Esophagus muscularis mucosa (tissue), 4 donors: ENCODE measurements around the gene TP53I13. TPM values are rescaled to one million over a fixed set of nuclear protein-coding genes. Genes with fewer than 3 reads are reported as not detected.

Experiments used
- DNase-seq: peaks from one replicate; pipeline ENCODE4 v3.0.0-alpha.2; 2017; ENCODE audit errors: extremely low spot score
- H3K27ac ChIP-seq, 4 donors: fragments of 200-600 bp; sonication (generic); replicated peaks in 1 of 4; 1 replicate in 3 of 4; 2 replicates in 1 of 4; pipeline ENCODE4 v1.5.1; 2016 to 2019; ENCODE audit warnings: mild to moderate bottlenecking in 1 of 4
- H3K27me3 ChIP-seq, 4 donors: fragments of 200-600 bp; sonication (generic); one replicate each; pipeline versions ENCODE4 v1.5.1 to v1.6.0; 2016 to 2019
- H3K36me3 ChIP-seq, 4 donors: fragments of 200-600 bp; sonication (generic); one replicate each; pipeline ENCODE4 v1.5.1; 2016 to 2019
- H3K4me1 ChIP-seq, 4 donors: fragments of 200-600 bp; sonication (generic); one replicate each; pipeline ENCODE4 v1.5.1; 2016 to 2019
- H3K4me3 ChIP-seq, 4 donors: fragments of 200-600 bp; sonication (generic); 1 replicate in 2 of 4; 2 replicates in 2 of 4; pipeline ENCODE4 v1.5.1; 2016 to 2019; ENCODE audit warnings: mild to moderate bottlenecking in 4 of 4, moderate library complexity in 1 of 4
- H3K9me3 ChIP-seq, 4 donors: fragments of 200-600 bp; sonication (generic); 1 replicate in 3 of 4; 2 replicates in 1 of 4; pipeline ENCODE4 v1.5.1; 2016 to 2019
- EP300 ChIP-seq: sonication (generic); formaldehyde crosslinking; IDR thresholded peaks from one replicate; pipeline ENCODE4 v1.6.1; 2017; ENCODE audit warnings: antibody characterized with exemption
- POLR2A ChIP-seq: fragments of 450-650 bp; IDR thresholded peaks from one replicate; pipeline ENCODE4 v1.6.1; 2017; ENCODE audit warnings: antibody characterized with exemption, moderate library complexity, mild to moderate bottlenecking, low read depth
- POLR2AphosphoS5 ChIP-seq, 2 donors: sonication (generic); formaldehyde crosslinking; IDR thresholded peaks; one replicate each; pipeline ENCODE4 v1.6.1; 2017; ENCODE audit warnings: antibody characterized with exemption in 2 of 2
- WGBS: methylation state at CpG from one replicate; pipeline ENCODE4 v1.1.5; 2018; 5-methylcytosine and 5-hydroxymethylcytosine counted together
- intact Hi-C: fragments of 100-400 bp; cut with DNase I; formaldehyde crosslinking; loops from one replicate; pipeline ENCODE4 v1.15.1; 2023
- total RNA-seq, 4 donors: library from RNA; depleted of rRNA; stranded (reverse); fragments of >200 nt; gene quantifications; one replicate each; pipeline versions ENCODE4 v1.1.0 to v1.2.1, GENCODE V29; 2016
- TF ChIP-seq, protein P1 (sequence below), 3 experiments: fragments of 200-600 bp in 2 of 3; fragments of 450-650 bp in 1 of 3; sonication (generic) in 2 of 3; IDR thresholded peaks; one replicate each; pipeline ENCODE4 v1.5.1; 2017 to 2019; ENCODE audit warnings: antibody characterized with exemption in 3 of 3, mild to moderate bottlenecking in 2 of 3, moderate library complexity in 1 of 3

TP53I13 gene
- total RNA-seq, 4 donors from 2014 or later = 40.9 to 72.6 (median 55.7) TPM

DNA sequence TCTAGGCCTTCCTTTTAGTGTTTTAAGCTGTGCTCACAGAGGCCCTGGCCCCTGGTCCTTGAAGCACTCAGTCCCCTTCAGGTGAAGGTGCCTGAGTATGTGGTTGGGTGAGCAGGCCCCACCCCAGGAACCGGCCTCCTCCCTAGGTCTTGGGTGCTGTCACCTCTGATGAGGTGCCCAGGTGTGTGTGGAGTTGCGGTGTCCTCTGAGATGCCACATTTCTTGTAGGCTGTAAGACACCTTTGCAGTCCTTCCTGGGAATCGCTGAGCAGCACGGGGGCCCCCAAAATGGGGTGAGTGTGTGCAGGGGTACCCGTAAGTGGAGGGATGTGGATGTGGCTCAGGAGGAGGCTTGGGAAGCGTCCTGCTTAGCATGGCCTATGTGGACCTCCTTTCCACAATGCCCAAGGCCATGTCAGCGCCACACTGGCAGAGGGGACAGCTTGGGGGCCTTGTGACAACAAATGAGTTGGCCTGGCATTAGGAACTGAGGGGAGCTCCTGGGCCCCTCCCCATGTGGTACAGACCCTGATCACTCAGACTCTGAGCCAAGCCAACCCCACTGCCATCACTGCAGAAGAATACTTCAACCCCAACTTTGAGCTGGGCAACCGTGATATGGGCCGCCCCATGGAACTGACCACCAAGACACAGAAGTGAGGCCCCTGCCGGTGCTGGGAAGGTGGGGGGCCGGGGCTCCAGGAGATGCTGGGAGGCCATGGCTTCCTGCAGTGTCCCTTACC is 43.0 kb downstream of the TP53I13 start:
- intact Hi-C loops = loop anchor here (10.0 kb wide), 1 partner anchor 163 kb away; no protein-coding TSS in a partner anchor
- 99% methylated on average over 7 of the region's 11 CpGs for WGBS

GRCh38 chr17:29612094-29612403 is 43.5 kb downstream of the TP53I13 start:
- Histone ChIP-seq H3K27ac (no peak overlapping the region), H3K27me3 (no peaks in the 10 kb centered on the region), H3K4me3 (no peak overlapping the region), H3K4me1 (peaks cover 44 to 46% (median 45%) of the 10 kb centered on the region in 4 donors), H3K36me3 (peaks cover 0 to 6% (median 0%) of the 10 kb centered on the region in 4 donors), H3K9me3 (no peaks in the 10 kb centered on the region)
- WGBS = 97% methylated on average over 11 of the region's 12 CpGs
- DNase-seq = no peak
- intact Hi-C loops = loop anchor here (10.0 kb wide), 1 partner anchor 163 kb away; no protein-coding TSS in a partner anchor
- no peak for TF ChIP-seq POLR2AphosphoS5 (IDR thresholded peaks at IDR 0.05)
- no peak for TF ChIP-seq POLR2A
- no peak for TF ChIP-seq EP300
- TF ChIP-seq, protein P1, sequence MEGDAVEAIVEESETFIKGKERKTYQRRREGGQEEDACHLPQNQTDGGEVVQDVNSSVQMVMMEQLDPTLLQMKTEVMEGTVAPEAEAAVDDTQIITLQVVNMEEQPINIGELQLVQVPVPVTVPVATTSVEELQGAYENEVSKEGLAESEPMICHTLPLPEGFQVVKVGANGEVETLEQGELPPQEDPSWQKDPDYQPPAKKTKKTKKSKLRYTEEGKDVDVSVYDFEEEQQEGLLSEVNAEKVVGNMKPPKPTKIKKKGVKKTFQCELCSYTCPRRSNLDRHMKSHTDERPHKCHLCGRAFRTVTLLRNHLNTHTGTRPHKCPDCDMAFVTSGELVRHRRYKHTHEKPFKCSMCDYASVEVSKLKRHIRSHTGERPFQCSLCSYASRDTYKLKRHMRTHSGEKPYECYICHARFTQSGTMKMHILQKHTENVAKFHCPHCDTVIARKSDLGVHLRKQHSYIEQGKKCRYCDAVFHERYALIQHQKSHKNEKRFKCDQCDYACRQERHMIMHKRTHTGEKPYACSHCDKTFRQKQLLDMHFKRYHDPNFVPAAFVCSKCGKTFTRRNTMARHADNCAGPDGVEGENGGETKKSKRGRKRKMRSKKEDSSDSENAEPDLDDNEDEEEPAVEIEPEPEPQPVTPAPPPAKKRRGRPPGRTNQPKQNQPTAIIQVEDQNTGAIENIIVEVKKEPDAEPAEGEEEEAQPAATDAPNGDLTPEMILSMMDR (IDR thresholded peaks at IDR 0.05) = no peak

More for the DNA sequence above, 43.0 kb downstream of the TP53I13 start:
- H3K27ac ChIP-seq = no peak overlapping the region
- no peak overlapping the region for H3K4me3 ChIP-seq
- H3K27me3 ChIP-seq = no peaks in the 10 kb centered on the region
- no peaks in the 10 kb centered on the region for H3K9me3 ChIP-seq
- TF ChIP-seq EP300 (no peak), POLR2A (no peak), POLR2AphosphoS5 (IDR thresholded peaks at IDR 0.05) (no peak)
- TF ChIP-seq, protein P1 (IDR thresholded peaks at IDR 0.05) = no peak
- no peak for DNase-seq
- peaks cover 39 to 41% (median 40%) of the 10 kb centered on the region in 4 donors for H3K4me1 ChIP-seq
- peaks cover 0 to 6% (median 0%) of the 10 kb centered on the region in 4 donors for H3K36me3 ChIP-seq

- no peaks in the 10 kb centered on the region for H3K9me3 ChIP-seq
- H3K36me3 ChIP-seq = peaks cover 0 to 6% (median 0%) of the 10 kb centered on the region in 4 donors
- TF ChIP-seq POLR2A = no peak
- TF ChIP-seq EP300 = no peak
- TF ChIP-seq POLR2AphosphoS5 (IDR thresholded peaks at IDR 0.05) = no peak
- TF ChIP-seq, protein P1 (IDR thresholded peaks at IDR 0.05) = no peak
- no peak for DNase-seq
- H3K27ac ChIP-seq = peak overlapping the region; percentile 42 to 70 (median 56)
- no peaks in the 10 kb centered on the region for H3K27me3 ChIP-seq
- H3K4me3 ChIP-seq = peak overlapping the region; percentile 42 to 57 (median 45)
- intact Hi-C loops = loop anchor here (10.0 kb wide), 1 partner anchor 162 kb away; no protein-coding TSS in a partner anchor
- 57% methylated on average over 42 of the region's 85 CpGs for WGBS
- peaks cover 50 to 52% (median 51%) of the 10 kb centered on the region in 4 donors for H3K4me1 ChIP-seq
Measured at GRCh38 chr17:29612404-29613280, 44.1 kb downstream of the TP53I13 start.

DNA sequence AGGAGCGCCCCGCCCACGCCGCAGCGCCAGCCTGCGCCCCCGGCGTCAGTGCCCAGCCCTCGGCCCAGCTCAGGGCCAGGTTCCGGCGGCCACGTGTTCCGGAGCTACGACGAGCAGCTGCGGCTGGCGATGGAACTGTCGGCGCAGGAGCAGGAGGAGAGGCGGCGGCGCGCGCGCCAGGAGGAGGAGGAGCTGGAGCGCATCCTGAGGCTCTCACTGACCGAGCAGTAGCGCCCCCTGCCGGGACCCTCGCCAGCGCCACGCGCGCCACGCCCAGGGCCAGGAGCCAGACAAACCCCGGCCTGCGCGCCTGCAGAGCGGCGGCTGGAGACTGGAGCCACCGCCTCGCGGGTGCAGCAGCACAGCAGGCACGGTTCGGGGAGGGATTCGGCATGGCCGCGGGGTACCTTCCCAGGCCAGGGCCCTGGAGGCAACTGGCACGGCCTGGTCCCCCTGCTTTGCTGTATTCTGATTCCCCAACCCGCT is 44.9 kb downstream of the TP53I13 start:
- Histone ChIP-seq H3K4me3 (peak overlapping the region; percentile 42 to 57 (median 45)), H3K36me3 (no peaks in the 10 kb centered on the region), H3K27ac (peak overlapping the region; percentile 42 to 70 (median 56)), H3K9me3 (no peaks in the 10 kb centered on the region), H3K27me3 (no peaks in the 10 kb centered on the region), H3K4me1 (peaks cover 58 to 60% (median 58%) of the 10 kb centered on the region in 4 donors)
- peak; percentile 99 for DNase-seq
- TF ChIP-seq POLR2A (no peak), POLR2AphosphoS5 (IDR thresholded peaks at IDR 0.05) (peak; percentile 74 to 82), EP300 (no peak)
- TF ChIP-seq, protein P1 (IDR thresholded peaks at IDR 0.05) = peak; percentile 87 to 93 (median 91)
- WGBS = no CpG with 5 or more reads among the region's 50 CpGs
- intact Hi-C loops = loop anchor here (10.0 kb wide), 1 partner anchor 161 kb away; no protein-coding TSS in a partner anchor
